Stimulated activated naive CD8-positive, alpha-beta T cell treated with anti-CD3 and anti-CD28 coated beads, Interleukin-15, Interleukin-2, amounts not matched to agents 100 U/mL and 50 U/mL, for 24 hours (primary cell): ENCODE measurements around the gene SYNDIG1.

Experiments
- ATAC-seq: fragments of 150-1000 bp; cut with Tn5 transposase; one replicate; pipeline ENCODE4 v1.10.0; 2021
- DNase-seq: peaks from one replicate; pipeline ENCODE4 v3.0.0; 2021

The SYNDIG1 gene

GRCh38 chr20:24571159-24571558, 101.7 kb downstream of the SYNDIG1 start:
- DNase-seq, result no peak
- ATAC-seq, result no peak

DNA sequence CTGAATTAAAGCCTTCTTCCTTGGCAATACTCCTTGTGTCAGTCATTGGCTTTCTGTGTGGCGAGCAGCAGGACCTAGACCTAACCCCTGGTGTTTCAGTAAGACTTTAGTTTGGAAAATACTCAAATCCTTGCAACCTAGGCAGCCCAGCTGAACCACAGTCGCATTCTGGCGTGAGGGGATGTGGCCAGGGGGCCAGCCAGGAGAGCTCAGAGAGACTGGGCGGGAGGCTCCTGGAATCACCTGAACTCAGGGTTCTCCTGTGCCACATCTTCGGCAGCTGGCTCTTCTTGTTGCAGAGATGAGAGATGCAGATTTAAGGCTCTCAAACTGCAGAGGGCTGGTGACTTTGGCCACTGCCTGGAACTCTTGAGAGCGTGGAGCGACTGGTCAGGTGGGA, 102.7 kb downstream of the SYNDIG1 start:
- ATAC-seq (no peak), DNase-seq (no peak)

GRCh38 chr20:24572862-24573261, 103.4 kb downstream of the SYNDIG1 start:
- no peak for ATAC-seq
- DNase-seq, result no peak

GRCh38 chr20:24573557-24573956, 104.1 kb downstream of the SYNDIG1 start:
- ATAC-seq (no peak), DNase-seq (no peak)

DNA sequence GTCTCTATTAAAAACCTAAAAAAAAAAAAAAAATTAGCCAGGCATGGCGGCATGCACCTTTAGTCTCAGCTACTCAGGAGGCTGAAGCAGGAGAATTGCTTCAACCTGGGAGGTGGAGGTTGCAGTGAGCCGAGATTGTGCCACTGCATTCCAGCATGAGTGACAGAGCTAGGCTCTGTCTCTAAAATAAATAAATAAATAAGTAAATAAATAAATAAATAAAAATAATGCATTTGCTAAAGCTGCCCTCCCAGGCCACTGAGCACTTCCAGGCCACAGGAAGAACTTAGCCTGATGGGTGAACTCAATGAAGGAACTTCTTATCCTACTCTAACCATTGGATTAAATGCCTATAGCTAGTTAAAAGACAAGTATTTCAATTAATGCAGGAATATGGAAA, 104.9 kb downstream of the SYNDIG1 start:
- no peak for DNase-seq
- no peak for ATAC-seq

- no peak for DNase-seq
- ATAC-seq, result no peak
Measured at GRCh38 chr20:24574797-24575196, 105.4 kb downstream of the SYNDIG1 start.

DNA sequence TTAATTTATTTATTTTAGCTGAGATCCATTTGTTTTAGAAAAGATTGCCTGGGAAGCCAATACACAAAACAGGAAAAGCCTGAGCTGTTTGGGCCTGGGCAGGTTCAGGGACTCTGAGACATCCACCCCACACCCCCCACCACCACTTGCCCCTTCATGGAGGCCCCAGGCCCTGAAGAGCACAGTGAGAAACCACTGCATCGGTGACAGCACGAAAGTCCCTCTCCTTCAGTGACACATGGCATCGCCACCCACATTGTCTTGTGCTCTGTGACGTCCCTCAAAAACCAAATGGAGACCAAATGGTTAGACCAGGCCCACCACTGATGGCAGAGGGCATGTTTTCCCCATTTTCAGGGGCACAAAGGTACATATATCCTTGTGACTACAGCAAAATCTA, 106.4 kb downstream of the SYNDIG1 start:
- no peak for ATAC-seq
- DNase-seq, result no peak

- no peak for DNase-seq
- ATAC-seq, result no peak
Measured at GRCh38 chr20:24576447-24576846, 107.0 kb downstream of the SYNDIG1 start.

DNA sequence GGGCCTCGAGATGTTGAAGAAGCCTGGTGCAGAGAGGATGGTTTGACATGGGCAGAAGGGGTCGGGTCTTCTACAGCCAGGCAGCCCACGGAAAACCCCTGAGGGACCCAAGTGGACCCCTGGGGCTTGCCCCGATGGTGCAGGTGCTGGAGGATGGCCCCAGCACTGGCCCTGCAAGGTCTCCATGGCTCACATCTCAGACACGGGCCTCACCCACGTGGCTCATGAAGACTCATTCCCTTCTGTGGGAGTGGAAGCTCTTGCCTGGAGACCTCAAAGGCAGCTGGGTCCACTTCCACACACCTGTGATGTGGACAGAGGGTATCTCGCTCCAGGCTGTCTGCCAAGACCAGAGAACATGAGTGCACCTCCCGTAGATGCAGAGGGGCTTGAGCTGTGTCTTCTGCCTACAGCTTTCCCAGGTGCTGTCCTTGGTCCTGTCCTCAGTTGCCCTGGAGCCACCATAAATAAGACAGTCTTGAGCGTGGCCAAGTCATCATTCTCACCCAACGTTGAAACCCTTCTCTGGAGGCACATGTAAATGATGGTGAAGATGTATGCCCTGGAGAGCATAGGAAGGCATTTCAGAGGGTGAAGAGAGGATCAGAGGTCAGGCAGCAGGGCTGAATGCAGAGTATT, 108.0 kb downstream of the SYNDIG1 start:
- ATAC-seq (no peak), DNase-seq (no peak)

- no peak for ATAC-seq
- no peak for DNase-seq
Measured at GRCh38 chr20:24578567-24579415, 109.4 kb downstream of the SYNDIG1 start.

DNA sequence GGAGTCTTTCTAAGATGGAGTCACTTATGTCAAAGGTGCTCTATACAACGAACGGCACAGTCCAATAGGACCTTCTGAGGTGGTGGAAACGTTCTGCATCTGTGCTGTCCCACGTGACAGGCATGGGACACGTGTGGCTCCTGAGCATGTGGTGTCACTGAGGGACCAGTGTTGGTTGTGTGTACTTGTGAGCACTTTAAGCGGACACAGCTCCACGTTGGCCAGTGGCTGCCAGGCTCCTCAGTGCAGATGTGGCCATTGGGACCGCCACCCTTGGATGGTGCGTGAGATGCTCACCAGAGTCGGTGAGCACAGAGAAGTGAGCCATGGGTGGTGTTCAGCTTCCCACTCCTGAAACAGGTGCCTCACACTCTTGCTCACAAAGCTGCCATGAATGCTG, 110.0 kb downstream of the SYNDIG1 start:
- ATAC-seq (no peak), DNase-seq (no peak)

GRCh38 chr20:24580006-24580405, 110.6 kb downstream of the SYNDIG1 start:
- ATAC-seq, result no peak
- no peak for DNase-seq

DNA sequence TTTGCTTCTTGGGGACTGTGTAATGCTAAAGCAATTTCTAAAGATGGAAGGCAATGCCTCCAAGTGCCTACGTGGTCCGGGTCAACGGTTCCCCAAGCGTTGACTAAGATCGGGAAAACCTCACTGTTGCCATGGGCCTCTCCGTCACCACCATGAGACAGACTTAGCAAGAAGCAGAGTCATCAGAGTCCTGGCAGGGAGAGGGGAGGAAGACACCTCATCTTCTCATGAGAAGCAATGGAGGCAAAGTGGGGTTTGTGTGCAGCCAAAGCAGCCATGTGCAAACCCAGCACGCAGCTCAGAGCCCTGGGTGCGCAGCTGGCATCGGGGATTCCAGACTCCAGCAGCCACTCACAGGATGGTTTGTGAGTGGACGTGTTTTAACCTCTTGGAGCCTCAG, 111.4 kb downstream of the SYNDIG1 start:
- no peak for ATAC-seq
- no peak for DNase-seq

DNA sequence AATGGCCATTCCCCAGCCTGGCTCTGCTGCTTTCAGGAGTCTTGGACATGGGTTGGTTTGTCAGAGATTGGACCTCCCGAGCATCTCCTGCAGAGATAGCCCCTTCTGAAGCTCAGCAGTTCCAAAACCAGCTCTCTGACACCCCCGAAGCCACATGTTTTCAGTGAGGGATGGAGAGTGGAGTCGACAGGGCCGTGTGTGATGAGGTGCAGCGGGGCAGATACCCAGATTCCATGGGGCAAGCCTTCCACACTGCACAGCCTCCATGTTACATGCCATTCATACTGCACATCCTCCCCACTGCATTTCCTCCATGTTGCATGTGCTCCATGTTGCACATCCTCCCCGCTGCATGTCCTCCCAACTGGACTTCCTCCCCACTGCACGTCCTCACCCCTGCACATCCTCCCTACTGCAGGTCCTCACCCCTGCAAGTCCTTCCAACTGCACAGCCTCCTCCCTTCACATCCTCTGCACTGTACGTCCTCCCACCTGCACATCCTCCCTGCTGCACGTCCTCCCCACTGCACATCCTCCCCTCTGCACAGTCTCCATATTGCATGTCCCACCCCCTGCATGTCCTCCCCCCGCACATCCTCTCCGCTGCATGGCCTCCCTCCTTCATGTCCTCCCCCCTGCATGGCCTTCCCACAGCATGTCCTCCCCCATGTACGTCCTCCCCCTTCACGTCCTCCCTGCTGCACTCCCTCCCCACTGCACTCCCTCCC, 112.2 kb downstream of the SYNDIG1 start:
- DNase-seq (no peak), ATAC-seq (no peak)

DNA sequence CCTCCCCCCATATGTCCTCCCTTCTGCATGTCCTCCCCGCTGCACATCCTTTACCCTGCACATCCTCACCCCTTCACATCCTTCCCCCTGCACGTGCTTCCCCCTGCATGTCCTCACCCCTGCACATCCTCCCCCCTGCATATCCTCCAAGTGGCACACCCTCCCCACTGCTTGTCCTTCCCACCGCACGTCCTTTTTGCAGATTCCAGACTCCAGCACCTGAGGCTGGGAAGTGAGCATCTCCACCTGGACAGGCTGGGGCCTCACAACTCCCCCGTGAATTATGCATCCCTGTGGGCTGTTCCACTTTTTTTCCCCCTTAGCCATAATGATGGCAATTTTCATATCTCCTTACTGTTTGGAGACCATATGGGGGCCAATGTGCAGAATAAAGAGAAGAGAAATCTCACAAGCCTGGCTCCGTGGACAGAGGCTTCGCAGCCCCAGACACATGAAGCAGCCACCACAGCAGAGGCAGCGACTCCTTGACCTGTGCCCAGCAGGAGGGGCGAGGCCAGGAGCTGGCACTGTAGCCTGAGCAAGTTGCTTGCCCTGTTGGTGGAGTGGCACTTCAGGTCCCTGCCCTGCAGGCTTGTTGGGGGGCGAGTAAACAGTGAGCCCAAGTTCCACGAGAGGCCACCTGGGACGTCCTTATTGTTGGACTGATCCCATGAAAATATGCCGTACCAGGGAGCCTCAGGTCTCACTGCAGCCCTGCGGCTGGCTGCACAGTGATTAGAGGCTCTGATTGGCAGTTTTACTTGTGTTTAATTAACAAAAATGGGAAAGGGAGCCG, 113.1 kb downstream of the SYNDIG1 start:
- no peak for DNase-seq
- no peak for ATAC-seq

- DNase-seq, result no peak
- no peak for ATAC-seq
Measured at GRCh38 chr20:24583169-24583792, 113.9 kb downstream of the SYNDIG1 start.

DNA sequence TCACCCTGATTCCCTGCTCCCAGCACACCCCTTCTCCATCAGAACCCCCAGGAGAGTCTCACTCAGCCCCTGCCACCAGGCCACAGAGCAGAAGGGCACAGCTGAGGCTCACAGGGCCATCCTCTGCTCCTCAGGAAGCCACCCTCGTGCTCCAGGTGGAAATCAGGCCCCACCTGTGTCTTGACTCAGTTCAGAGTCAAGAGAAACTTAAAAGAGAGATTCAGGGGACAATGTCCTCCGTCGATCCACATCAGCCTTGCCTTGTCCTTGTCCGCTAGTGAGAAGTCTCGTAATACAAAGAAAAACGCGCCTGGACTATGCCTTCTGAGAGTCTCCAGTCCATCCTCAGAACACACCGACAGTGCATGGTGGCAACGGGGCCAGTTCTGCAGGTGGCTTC, 114.6 kb downstream of the SYNDIG1 start:
- ATAC-seq, result no peak

GRCh38 chr20:24584538-24585356, 115.3 kb downstream of the SYNDIG1 start:
- DNase-seq (no peak), ATAC-seq (no peak)

More for the DNA sequence above, 114.6 kb downstream of the SYNDIG1 start:
- no peak for DNase-seq

GRCh38 chr20:24585796-24586522, 116.5 kb downstream of the SYNDIG1 start:
- ATAC-seq, result no peak
- no peak for DNase-seq

- ATAC-seq, result no peak
Measured at GRCh38 chr20:24586523-24586840, 117.1 kb downstream of the SYNDIG1 start.

More at GRCh38 chr20:24586523-24586840, 117.1 kb downstream of the SYNDIG1 start:
- no peak for DNase-seq
